GM23338 (cell line): ENCODE results near the gene CNNM3.

Source experiments
- CREB1 ChIP-seq: fragments of 250-450 bp; sonication (Bioruptor Pico); IDR thresholded peaks from 2 replicates; pipeline ENCODE4 v1.5.0; 2020; ENCODE audit warnings: low read depth, mild to moderate bottlenecking, moderate library complexity
- EZH2 ChIP-seq: fragments of 200-600 bp; sonication (generic); IDR thresholded peaks from one replicate; pipeline ENCODE4 v1.8.0; 2017; ENCODE audit warnings: antibody characterized with exemption, mild to moderate bottlenecking, low read depth; ENCODE audit not compliant: unreplicated experiment
- EZH2phosphoT487 ChIP-seq: fragments of 200-600 bp; sonication (generic); IDR thresholded peaks from one replicate; pipeline ENCODE4 v1.8.1; 2018; ENCODE audit warnings: antibody characterized with exemption; ENCODE audit not compliant: unreplicated experiment
- JUNB ChIP-seq: IDR thresholded peaks from one replicate; pipeline ENCODE4 v1.6.1; 2016; ENCODE audit warnings: antibody characterized with exemption; ENCODE audit not compliant: unreplicated experiment
- NANOG ChIP-seq: IDR thresholded peaks from 2 replicates; pipeline ENCODE4 v1.6.1; 2016; ENCODE audit warnings: antibody characterized with exemption, borderline replicate concordance
- POLR2AphosphoS5 ChIP-seq: IDR thresholded peaks from 2 replicates; pipeline ENCODE4 v1.6.1; 2016; ENCODE audit warnings: antibody characterized with exemption, low read depth
- STAT1 ChIP-seq: IDR thresholded peaks from one replicate; pipeline ENCODE4 v1.6.1; 2016; ENCODE audit warnings: antibody characterized with exemption; ENCODE audit not compliant: unreplicated experiment
- ZNF114 ChIP-seq: fragments of 250-450 bp; sonication (Bioruptor Pico); IDR thresholded peaks from 2 replicates; pipeline ENCODE4 v1.5.0; 2020; ENCODE audit warnings: mild to moderate bottlenecking, moderate library complexity
- TF ChIP-seq, protein P1 (sequence below): IDR thresholded peaks from one replicate; pipeline ENCODE4 v1.6.1; 2018; ENCODE audit warnings: antibody characterized with exemption; ENCODE audit not compliant: unreplicated experiment
- TF ChIP-seq, protein P2 (sequence below), 2 experiments: fragments of 200-600 bp in 1 of 2; sonication (generic) in 1 of 2; conservative IDR thresholded peaks; 2 replicates each; pipeline versions ENCODE4 v1.5.1 to v1.6.1; 2016 to 2017; ENCODE audit warnings: antibody characterized with exemption in 2 of 2, low read depth in 2 of 2, mild to moderate bottlenecking in 2 of 2, moderate library complexity in 1 of 2
- TF ChIP-seq, protein P3 (sequence below): IDR thresholded peaks from 2 replicates; pipeline ENCODE4 v1.6.1; 2016; ENCODE audit warnings: antibody characterized with exemption
- TF ChIP-seq, protein P4 (sequence below): fragments of 250-450 bp; sonication (Bioruptor Pico); IDR thresholded peaks from 2 replicates; pipeline ENCODE4 v1.5.0; 2020; ENCODE audit warnings: mild to moderate bottlenecking, moderate library complexity

DNA sequence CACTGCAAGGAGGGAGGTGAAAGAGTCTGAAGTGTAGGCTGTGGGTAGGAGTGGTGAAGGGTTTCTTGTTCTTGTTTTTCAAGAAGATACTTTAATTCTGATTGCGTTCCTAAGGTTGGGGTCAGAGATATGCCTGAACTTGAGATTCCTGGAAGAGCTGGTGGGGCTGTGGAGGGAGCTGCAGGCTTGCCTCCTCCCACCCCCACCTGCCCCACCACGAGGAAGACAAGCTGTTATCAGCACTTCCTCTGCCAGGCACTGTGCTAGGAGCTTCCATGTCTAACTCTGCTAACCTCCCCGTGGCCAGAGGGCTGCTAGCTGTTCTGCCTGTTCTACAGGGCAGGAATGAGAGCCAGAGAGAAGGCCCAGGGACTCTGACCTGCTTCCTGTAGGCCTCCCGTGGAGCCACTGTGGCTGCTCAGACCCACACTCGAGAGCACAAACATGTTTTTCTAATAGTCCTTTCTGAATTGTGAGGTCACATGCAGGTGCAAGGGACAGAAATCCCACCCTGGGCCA, 14.0 kb downstream of the CNNM3 start:
- TF ChIP-seq, protein P1, sequence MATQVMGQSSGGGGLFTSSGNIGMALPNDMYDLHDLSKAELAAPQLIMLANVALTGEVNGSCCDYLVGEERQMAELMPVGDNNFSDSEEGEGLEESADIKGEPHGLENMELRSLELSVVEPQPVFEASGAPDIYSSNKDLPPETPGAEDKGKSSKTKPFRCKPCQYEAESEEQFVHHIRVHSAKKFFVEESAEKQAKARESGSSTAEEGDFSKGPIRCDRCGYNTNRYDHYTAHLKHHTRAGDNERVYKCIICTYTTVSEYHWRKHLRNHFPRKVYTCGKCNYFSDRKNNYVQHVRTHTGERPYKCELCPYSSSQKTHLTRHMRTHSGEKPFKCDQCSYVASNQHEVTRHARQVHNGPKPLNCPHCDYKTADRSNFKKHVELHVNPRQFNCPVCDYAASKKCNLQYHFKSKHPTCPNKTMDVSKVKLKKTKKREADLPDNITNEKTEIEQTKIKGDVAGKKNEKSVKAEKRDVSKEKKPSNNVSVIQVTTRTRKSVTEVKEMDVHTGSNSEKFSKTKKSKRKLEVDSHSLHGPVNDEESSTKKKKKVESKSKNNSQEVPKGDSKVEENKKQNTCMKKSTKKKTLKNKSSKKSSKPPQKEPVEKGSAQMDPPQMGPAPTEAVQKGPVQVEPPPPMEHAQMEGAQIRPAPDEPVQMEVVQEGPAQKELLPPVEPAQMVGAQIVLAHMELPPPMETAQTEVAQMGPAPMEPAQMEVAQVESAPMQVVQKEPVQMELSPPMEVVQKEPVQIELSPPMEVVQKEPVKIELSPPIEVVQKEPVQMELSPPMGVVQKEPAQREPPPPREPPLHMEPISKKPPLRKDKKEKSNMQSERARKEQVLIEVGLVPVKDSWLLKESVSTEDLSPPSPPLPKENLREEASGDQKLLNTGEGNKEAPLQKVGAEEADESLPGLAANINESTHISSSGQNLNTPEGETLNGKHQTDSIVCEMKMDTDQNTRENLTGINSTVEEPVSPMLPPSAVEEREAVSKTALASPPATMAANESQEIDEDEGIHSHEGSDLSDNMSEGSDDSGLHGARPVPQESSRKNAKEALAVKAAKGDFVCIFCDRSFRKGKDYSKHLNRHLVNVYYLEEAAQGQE, result no peak
- TF ChIP-seq POLR2AphosphoS5 (no peak), EZH2phosphoT487 (no peak), EZH2 (no peak), JUNB (no peak), STAT1 (no peak), CREB1 (no peak), NANOG (no peak), ZNF114 (CRISPR knock-in tag) (no peak)
- TF ChIP-seq, protein P2, sequence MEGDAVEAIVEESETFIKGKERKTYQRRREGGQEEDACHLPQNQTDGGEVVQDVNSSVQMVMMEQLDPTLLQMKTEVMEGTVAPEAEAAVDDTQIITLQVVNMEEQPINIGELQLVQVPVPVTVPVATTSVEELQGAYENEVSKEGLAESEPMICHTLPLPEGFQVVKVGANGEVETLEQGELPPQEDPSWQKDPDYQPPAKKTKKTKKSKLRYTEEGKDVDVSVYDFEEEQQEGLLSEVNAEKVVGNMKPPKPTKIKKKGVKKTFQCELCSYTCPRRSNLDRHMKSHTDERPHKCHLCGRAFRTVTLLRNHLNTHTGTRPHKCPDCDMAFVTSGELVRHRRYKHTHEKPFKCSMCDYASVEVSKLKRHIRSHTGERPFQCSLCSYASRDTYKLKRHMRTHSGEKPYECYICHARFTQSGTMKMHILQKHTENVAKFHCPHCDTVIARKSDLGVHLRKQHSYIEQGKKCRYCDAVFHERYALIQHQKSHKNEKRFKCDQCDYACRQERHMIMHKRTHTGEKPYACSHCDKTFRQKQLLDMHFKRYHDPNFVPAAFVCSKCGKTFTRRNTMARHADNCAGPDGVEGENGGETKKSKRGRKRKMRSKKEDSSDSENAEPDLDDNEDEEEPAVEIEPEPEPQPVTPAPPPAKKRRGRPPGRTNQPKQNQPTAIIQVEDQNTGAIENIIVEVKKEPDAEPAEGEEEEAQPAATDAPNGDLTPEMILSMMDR (conservative IDR thresholded peaks at IDR 0.05; ENCODE audit: low read depth in 2 of 2), result no peak
- TF ChIP-seq, protein P3, sequence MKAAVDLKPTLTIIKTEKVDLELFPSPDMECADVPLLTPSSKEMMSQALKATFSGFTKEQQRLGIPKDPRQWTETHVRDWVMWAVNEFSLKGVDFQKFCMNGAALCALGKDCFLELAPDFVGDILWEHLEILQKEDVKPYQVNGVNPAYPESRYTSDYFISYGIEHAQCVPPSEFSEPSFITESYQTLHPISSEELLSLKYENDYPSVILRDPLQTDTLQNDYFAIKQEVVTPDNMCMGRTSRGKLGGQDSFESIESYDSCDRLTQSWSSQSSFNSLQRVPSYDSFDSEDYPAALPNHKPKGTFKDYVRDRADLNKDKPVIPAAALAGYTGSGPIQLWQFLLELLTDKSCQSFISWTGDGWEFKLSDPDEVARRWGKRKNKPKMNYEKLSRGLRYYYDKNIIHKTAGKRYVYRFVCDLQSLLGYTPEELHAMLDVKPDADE, result no peak
- TF ChIP-seq, protein P4, sequence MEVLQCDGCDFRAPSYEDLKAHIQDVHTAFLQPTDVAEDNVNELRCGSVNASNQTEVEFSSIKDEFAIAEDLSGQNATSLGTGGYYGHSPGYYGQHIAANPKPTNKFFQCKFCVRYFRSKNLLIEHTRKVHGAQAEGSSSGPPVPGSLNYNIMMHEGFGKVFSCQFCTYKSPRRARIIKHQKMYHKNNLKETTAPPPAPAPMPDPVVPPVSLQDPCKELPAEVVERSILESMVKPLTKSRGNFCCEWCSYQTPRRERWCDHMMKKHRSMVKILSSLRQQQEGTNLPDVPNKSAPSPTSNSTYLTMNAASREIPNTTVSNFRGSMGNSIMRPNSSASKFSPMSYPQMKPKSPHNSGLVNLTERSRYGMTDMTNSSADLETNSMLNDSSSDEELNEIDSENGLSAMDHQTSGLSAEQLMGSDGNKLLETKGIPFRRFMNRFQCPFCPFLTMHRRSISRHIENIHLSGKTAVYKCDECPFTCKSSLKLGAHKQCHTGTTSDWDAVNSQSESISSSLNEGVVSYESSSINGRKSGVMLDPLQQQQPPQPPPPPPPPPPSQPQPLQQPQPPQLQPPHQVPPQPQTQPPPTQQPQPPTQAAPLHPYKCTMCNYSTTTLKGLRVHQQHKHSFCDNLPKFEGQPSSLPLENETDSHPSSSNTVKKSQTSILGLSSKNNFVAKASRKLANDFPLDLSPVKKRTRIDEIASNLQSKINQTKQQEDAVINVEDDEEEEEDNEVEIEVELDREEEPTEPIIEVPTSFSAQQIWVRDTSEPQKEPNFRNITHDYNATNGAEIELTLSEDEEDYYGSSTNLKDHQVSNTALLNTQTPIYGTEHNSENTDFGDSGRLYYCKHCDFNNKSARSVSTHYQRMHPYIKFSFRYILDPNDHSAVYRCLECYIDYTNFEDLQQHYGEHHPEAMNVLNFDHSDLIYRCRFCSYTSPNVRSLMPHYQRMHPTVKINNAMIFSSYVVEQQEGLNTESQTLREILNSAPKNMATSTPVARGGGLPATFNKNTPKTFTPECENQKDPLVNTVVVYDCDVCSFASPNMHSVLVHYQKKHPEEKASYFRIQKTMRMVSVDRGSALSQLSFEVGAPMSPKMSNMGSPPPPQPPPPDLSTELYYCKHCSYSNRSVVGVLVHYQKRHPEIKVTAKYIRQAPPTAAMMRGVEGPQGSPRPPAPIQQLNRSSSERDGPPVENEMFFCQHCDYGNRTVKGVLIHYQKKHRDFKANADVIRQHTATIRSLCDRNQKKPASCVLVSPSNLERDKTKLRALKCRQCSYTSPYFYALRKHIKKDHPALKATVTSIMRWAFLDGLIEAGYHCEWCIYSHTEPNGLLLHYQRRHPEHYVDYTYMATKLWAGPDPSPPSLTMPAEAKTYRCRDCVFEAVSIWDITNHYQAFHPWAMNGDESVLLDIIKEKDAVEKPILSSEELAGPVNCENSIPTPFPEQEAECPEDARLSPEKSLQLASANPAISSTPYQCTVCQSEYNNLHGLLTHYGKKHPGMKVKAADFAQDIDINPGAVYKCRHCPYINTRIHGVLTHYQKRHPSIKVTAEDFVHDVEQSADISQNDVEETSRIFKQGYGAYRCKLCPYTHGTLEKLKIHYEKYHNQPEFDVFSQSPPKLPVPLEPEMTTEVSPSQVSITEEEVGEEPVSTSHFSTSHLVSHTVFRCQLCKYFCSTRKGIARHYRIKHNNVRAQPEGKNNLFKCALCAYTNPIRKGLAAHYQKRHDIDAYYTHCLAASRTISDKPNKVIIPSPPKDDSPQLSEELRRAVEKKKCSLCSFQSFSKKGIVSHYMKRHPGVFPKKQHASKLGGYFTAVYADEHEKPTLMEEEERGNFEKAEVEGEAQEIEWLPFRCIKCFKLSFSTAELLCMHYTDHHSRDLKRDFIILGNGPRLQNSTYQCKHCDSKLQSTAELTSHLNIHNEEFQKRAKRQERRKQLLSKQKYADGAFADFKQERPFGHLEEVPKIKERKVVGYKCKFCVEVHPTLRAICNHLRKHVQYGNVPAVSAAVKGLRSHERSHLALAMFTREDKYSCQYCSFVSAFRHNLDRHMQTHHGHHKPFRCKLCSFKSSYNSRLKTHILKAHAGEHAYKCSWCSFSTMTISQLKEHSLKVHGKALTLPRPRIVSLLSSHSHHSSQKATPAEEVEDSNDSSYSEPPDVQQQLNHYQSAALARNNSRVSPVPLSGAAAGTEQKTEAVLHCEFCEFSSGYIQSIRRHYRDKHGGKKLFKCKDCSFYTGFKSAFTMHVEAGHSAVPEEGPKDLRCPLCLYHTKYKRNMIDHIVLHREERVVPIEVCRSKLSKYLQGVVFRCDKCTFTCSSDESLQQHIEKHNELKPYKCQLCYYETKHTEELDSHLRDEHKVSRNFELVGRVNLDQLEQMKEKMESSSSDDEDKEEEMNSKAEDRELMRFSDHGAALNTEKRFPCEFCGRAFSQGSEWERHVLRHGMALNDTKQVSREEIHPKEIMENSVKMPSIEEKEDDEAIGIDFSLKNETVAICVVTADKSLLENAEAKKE, result no peak
